RWPE1 (cell line): Measurements from ENCODE around the gene SEC31B.

Source experiments
- CTCF ChIA-PET: fragments of 350-600 bp; sonication (Branson Sonifier 250); formaldehyde crosslinking; extraction: SDS; loops from one replicate; lab custom pipeline; 2021; lab: Yijun Ruan, JAX
- POLR2A ChIA-PET: fragments of 400-600 bp; formaldehyde crosslinking; extraction: SDS; loops from one replicate; lab custom pipeline; 2020; ENCODE audit warnings: antibody characterized with exemption; ENCODE audit not compliant: low non-redundant PET; lab: Yijun Ruan, JAX
- DNase-seq: peaks from one replicate; pipeline ENCODE4 v3.0.0; 2012; ENCODE audit warnings: low spot score
- H3K27ac ChIP-seq: fragments of 450-650 bp; 2 replicates; pipeline ENCODE4 v1.5.1; 2017
- TF ChIP-seq, protein P1 (sequence below): fragments of 450-650 bp; conservative IDR thresholded peaks from 2 replicates; pipeline ENCODE4 v1.5.1; 2017; ENCODE audit warnings: low read depth, mild to moderate bottlenecking

The SEC31B gene

DNA sequence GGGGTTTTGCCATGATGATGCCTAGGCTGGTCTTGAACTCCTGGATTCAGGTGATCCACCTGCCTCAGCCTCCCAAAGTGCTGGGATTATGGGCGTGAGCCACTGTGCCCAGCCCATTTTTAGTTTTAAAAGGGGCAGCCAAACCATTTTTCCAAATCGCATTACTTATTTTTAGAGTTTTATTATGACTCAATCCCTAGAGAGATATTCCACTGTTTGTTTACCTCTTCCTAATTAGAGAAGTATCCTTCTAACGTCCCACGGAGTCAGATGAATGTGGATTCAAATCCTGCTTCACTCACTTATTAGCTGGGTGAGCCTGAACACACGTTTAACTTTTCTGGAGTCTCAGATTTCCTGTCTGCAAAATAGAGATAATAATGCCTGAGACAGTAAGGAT lies 41.7 kb downstream of the SEC31B start:
- ChIA-PET CTCF (interaction anchor here (0.6 to 6.2 kb wide), 2 partner anchors 31 to 144 kb away, joined by 4 to 38 read pairs; no protein-coding TSS in a partner anchor), POLR2A (no interaction called here)
- no peak overlapping the region for H3K27ac ChIP-seq
- no peak for DNase-seq
- TF ChIP-seq, protein P1, sequence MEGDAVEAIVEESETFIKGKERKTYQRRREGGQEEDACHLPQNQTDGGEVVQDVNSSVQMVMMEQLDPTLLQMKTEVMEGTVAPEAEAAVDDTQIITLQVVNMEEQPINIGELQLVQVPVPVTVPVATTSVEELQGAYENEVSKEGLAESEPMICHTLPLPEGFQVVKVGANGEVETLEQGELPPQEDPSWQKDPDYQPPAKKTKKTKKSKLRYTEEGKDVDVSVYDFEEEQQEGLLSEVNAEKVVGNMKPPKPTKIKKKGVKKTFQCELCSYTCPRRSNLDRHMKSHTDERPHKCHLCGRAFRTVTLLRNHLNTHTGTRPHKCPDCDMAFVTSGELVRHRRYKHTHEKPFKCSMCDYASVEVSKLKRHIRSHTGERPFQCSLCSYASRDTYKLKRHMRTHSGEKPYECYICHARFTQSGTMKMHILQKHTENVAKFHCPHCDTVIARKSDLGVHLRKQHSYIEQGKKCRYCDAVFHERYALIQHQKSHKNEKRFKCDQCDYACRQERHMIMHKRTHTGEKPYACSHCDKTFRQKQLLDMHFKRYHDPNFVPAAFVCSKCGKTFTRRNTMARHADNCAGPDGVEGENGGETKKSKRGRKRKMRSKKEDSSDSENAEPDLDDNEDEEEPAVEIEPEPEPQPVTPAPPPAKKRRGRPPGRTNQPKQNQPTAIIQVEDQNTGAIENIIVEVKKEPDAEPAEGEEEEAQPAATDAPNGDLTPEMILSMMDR: no peak

DNA sequence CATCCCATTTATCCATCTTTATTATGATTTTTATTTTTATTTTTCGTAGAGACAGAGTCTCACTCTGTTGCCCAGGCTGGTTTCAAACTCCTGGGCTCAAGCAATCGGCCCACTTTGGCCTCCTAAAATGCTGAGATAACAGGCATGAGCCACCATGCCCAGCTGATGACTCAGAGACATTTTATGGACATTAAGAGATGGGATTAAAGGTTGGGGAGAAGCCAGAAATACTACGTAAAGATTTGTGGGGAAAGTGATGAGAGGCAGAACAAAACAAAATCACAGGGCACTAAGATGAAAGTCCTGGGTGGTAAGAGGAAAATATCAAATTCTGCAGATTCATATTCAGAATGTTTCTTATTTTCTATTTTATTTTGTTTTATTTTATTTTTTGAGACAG lies 49.3 kb downstream of the SEC31B start:
- CTCF ChIA-PET: interaction anchor here (0.7 kb wide), 1 partner anchor 48 kb away, joined by 3 read pairs; no protein-coding TSS in a partner anchor
- TF ChIP-seq, protein P1: no peak
- peak; percentile 25 for DNase-seq
- POLR2A ChIA-PET: no interaction called here
- no peak overlapping the region for H3K27ac ChIP-seq

GRCh38 chr10:100469756-100470155 lies 49.9 kb downstream of the SEC31B start:
- H3K27ac ChIP-seq: no peak overlapping the region
- POLR2A ChIA-PET: no interaction called here

DNA sequence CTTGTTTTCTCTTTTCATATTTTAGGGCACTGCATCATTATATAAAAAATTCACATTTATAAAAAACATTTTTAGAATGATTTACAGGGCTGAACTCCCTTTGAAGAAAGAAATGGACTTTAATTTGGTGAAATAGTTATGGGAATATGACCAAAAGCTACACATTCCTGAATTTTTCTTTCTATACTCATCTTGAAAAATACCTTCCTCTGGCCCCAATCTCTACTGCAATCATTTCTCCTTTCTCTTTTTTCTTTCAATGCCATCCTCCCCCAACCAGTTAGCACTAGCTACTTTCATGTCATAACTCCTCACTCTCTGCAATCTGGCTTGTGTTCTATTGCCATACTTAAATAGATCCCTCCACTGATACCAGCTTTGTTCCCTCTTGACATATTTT lies 50.7 kb downstream of the SEC31B start:
- H3K27ac ChIP-seq: no peak overlapping the region
- TF ChIP-seq, protein P1: no peak
- ChIA-PET POLR2A (no interaction called here), CTCF (interaction anchor here (2.2 kb wide), 1 partner anchor 14 kb away, joined by 12 read pairs; no protein-coding TSS in a partner anchor)
- DNase-seq: no peak

More at GRCh38 chr10:100469756-100470155, 49.9 kb downstream of the SEC31B start:
- TF ChIP-seq, protein P1: no peak
- CTCF ChIA-PET: interaction anchor here (2.2 kb wide), 1 partner anchor 13 kb away, joined by 12 read pairs; no protein-coding TSS in a partner anchor
- DNase-seq: no peak

DNA sequence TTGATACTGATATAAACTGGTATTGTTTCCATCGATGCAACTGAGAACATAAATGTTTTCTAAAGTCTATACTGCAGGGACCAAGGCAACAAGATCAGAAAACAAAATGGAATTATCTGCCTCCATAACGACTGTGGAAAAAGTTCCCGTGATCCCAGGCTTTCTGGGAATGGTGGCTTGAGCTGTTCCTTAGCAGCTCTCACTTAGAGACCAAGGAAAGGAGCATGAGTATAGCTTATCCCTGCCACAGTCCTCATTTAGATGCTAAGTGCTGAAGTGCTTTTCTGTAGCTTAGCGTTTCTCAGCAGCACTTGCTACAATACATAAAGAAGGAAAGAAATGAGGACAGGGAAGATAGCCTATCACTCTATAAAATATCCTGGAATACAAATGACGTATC lies 51.3 kb downstream of the SEC31B start:
- no peak for DNase-seq
- POLR2A ChIA-PET: no interaction called here
- TF ChIP-seq, protein P1: no peak
- CTCF ChIA-PET: interaction anchor here (2.2 kb wide), 1 partner anchor 15 kb away, joined by 12 read pairs; no protein-coding TSS in a partner anchor
- no peak overlapping the region for H3K27ac ChIP-seq

GRCh38 chr10:100462709-100463108 lies 57.0 kb downstream of the SEC31B start, which contains the start of gene WNT8B:
WNT8B (plus strand) TSS chr10:100463009; CDS start chr10:100463169, 160 bp downstream.
- TF ChIP-seq, protein P1: no peak
- no peak for DNase-seq
- CTCF ChIA-PET: no interaction called here
- POLR2A ChIA-PET: no interaction called here
- no peak within 1 kb of the TSS for H3K27ac ChIP-seq
